GM23338 (cell line): ENCODE measurements around the gene USH1G. TPM values are rescaled to one million over a fixed set of nuclear protein-coding genes. Genes with fewer than 3 reads are reported as not detected.

Experiments
- ATAC-seq: fragments of 200-7000 bp; cut with Tn5 transposase; 3 replicates; pipeline ENCODE4 v1.9.1; 2020
- DNase-seq: peaks from one replicate; pipeline ENCODE4 v3.0.0-alpha.2; 2015; ENCODE audit warnings: low spot score
- H2AFZ ChIP-seq: fragments of 200-600 bp; sonication (generic); 2 replicates; pipeline ENCODE4 v1.8.0; 2016; ENCODE audit warnings: antibody characterized with exemption, mild to moderate bottlenecking, moderate library complexity
- H3F3A ChIP-seq: fragments of 200-600 bp; sonication (generic); replicated peaks from 2 replicates; pipeline ENCODE4 v1.8.0; 2017; ENCODE audit warnings: antibody characterized with exemption, mixed run types, low read depth
- H3K27ac ChIP-seq: fragments of 200-600 bp; sonication (generic); 2 replicates; pipeline ENCODE4 v1.6.1; 2016; ENCODE audit warnings: low read depth
- H3K27me3 ChIP-seq: fragments of 200-600 bp; sonication (generic); 2 replicates; pipeline ENCODE4 v1.8.0; 2016; ENCODE audit warnings: mild to moderate bottlenecking, mixed run types, moderate library complexity; ENCODE audit not compliant: insufficient read depth
- H3K36me3 ChIP-seq: fragments of 200-600 bp; sonication (generic); 2 replicates; pipeline ENCODE4 v1.8.0; 2016; ENCODE audit warnings: mild to moderate bottlenecking; ENCODE audit not compliant: insufficient read depth
- H3K4me1 ChIP-seq: fragments of 200-600 bp; sonication (generic); 2 replicates; pipeline ENCODE4 v1.8.0; 2016; ENCODE audit warnings: mild to moderate bottlenecking, moderate library complexity; ENCODE audit not compliant: insufficient read depth
- H3K4me2 ChIP-seq: fragments of 200-600 bp; sonication (generic); 2 replicates; pipeline ENCODE4 v1.7.1; 2017; ENCODE audit warnings: mixed run types
- H3K4me3 ChIP-seq: fragments of 200-600 bp; sonication (generic); 2 replicates; pipeline ENCODE4 v1.6.1; 2016; ENCODE audit warnings: mixed run types
- H3K79me2 ChIP-seq: fragments of 200-600 bp; sonication (generic); replicated peaks from 2 replicates; pipeline ENCODE4 v1.8.0; 2017; ENCODE audit warnings: mild to moderate bottlenecking; ENCODE audit not compliant: insufficient read depth
- H3K9me2 ChIP-seq: fragments of 200-600 bp; sonication (generic); 2 replicates; pipeline ENCODE4 v1.8.0; 2017; ENCODE audit not compliant: insufficient read depth
- H4K20me1 ChIP-seq: fragments of 200-600 bp; sonication (generic); replicated peaks from 2 replicates; pipeline ENCODE4 v1.8.0; 2017; ENCODE audit warnings: mild to moderate bottlenecking; ENCODE audit not compliant: insufficient read depth
- H3K27ac Mint-ChIP-seq: 2 replicates; pipeline ENCODE4 v1.8.0; 2020; ENCODE audit warnings: inconsistent platforms, mild to moderate bottlenecking, moderate library complexity, mixed read lengths
- H3K27me3 Mint-ChIP-seq: 3 replicates; pipeline ENCODE4 v1.8.0; 2022; ENCODE audit warnings: low read depth, mild to moderate bottlenecking, moderate library complexity, mixed read lengths, inconsistent platforms; ENCODE audit not compliant: insufficient read depth, poor library complexity
- H3K36me3 Mint-ChIP-seq: 3 replicates; pipeline ENCODE4 v1.8.0; 2021; ENCODE audit warnings: low read depth, mild to moderate bottlenecking, inconsistent platforms, moderate library complexity, mixed read lengths
- H3K4me1 Mint-ChIP-seq: 3 replicates; pipeline ENCODE4 v1.8.0; 2020; ENCODE audit warnings: mild to moderate bottlenecking, inconsistent platforms, mixed read lengths
- H3K4me3 Mint-ChIP-seq: 3 replicates; pipeline ENCODE4 v1.8.0; 2021; ENCODE audit warnings: moderate library complexity, mild to moderate bottlenecking, inconsistent platforms, mixed read lengths
- H3K9me3 Mint-ChIP-seq: 3 replicates; pipeline ENCODE4 v1.8.0; 2020; ENCODE audit warnings: moderate library complexity, mild to moderate bottlenecking, inconsistent platforms, mixed read lengths
- EZH2 ChIP-seq: fragments of 200-600 bp; sonication (generic); IDR thresholded peaks from one replicate; pipeline ENCODE4 v1.8.0; 2017; ENCODE audit warnings: antibody characterized with exemption, mild to moderate bottlenecking, low read depth; ENCODE audit not compliant: unreplicated experiment
- JUNB ChIP-seq: IDR thresholded peaks from one replicate; pipeline ENCODE4 v1.6.1; 2016; ENCODE audit warnings: antibody characterized with exemption; ENCODE audit not compliant: unreplicated experiment
- NANOG ChIP-seq: IDR thresholded peaks from 2 replicates; pipeline ENCODE4 v1.6.1; 2016; ENCODE audit warnings: antibody characterized with exemption, borderline replicate concordance
- STAT1 ChIP-seq: IDR thresholded peaks from one replicate; pipeline ENCODE4 v1.6.1; 2016; ENCODE audit warnings: antibody characterized with exemption; ENCODE audit not compliant: unreplicated experiment
- ZNF114 ChIP-seq: fragments of 250-450 bp; sonication (Bioruptor Pico); IDR thresholded peaks from 2 replicates; pipeline ENCODE4 v1.5.0; 2020; ENCODE audit warnings: mild to moderate bottlenecking, moderate library complexity
- polyA plus RNA-seq: library from polyadenylated mRNA; unstranded; fragments of >200 nt; fragmentation: Nextera tagmentation; extraction: Ambion mirVana; gene quantifications from 2 replicates; pipeline ENCODE4 v1.2.1, GENCODE V29; 2016
- total RNA-seq: library from RNA; depleted of rRNA; stranded (reverse); fragments of >200 nt; shearing (Covaris generic); gene quantifications from 2 replicates; pipeline ENCODE4 v1.2.3, GENCODE V29; 2014
- TF ChIP-seq, protein P1 (sequence below): IDR thresholded peaks from 2 replicates; pipeline ENCODE4 v1.6.1; 2016; ENCODE audit warnings: antibody characterized with exemption

USH1G gene
- total and polyA plus RNA-seq, 2 experiments from 2014 or later = 0.34 to 1.7 TPM

DNA sequence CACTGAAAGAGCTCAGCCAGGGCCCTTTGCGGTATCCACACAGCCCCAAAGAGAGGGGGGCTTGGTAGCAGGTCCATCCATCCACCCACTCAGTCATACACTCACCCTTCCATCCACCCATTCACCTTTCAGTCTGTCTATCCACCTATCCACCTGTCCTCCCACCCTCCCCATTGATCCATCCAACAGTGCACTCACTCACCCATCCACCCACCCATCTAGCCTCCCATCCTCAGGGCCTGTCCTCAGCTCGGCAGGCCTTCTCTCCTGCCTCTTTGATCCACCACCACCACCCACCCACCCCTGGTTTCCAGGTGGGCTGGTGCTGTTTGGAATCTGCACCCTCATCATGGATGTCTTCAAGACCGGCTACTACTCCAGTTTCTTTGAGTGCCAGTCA is 2.2 kb upstream of the USH1G start:
- Mint-ChIP-seq H3K27ac (no peak overlapping the region), H3K27me3 (peaks cover 70% of the 10 kb centered on the region), H3K4me1 (peaks cover 7% of the 10 kb centered on the region), H3K4me3 (peak overlapping the region; percentile 70; the same call in 2 of the 3 replicates), H3K9me3 (no peaks in the 10 kb centered on the region), H3K36me3 (no peaks in the 10 kb centered on the region)
- H2AFZ ChIP-seq = no peak overlapping the region
- no peak for TF ChIP-seq JUNB
- TF ChIP-seq, protein P1, sequence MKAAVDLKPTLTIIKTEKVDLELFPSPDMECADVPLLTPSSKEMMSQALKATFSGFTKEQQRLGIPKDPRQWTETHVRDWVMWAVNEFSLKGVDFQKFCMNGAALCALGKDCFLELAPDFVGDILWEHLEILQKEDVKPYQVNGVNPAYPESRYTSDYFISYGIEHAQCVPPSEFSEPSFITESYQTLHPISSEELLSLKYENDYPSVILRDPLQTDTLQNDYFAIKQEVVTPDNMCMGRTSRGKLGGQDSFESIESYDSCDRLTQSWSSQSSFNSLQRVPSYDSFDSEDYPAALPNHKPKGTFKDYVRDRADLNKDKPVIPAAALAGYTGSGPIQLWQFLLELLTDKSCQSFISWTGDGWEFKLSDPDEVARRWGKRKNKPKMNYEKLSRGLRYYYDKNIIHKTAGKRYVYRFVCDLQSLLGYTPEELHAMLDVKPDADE = no peak
- no peaks in the 10 kb centered on the region for H3F3A ChIP-seq
- ATAC-seq (no peak), DNase-seq (no peak)
- H3K36me3 ChIP-seq = no peaks in the 10 kb centered on the region
- peaks cover 16% of the 10 kb centered on the region for H3K4me1 ChIP-seq
- peaks cover 84% of the 10 kb centered on the region for H3K27me3 ChIP-seq
- no peak overlapping the region for H3K4me3 ChIP-seq
- no peaks in the 10 kb centered on the region for H3K79me2 ChIP-seq
- no peak overlapping the region for H3K4me2 ChIP-seq
- H3K27ac ChIP-seq = no peak overlapping the region
- no peaks in the 10 kb centered on the region for H3K9me2 ChIP-seq
- no peaks in the 10 kb centered on the region for H4K20me1 ChIP-seq

DNA sequence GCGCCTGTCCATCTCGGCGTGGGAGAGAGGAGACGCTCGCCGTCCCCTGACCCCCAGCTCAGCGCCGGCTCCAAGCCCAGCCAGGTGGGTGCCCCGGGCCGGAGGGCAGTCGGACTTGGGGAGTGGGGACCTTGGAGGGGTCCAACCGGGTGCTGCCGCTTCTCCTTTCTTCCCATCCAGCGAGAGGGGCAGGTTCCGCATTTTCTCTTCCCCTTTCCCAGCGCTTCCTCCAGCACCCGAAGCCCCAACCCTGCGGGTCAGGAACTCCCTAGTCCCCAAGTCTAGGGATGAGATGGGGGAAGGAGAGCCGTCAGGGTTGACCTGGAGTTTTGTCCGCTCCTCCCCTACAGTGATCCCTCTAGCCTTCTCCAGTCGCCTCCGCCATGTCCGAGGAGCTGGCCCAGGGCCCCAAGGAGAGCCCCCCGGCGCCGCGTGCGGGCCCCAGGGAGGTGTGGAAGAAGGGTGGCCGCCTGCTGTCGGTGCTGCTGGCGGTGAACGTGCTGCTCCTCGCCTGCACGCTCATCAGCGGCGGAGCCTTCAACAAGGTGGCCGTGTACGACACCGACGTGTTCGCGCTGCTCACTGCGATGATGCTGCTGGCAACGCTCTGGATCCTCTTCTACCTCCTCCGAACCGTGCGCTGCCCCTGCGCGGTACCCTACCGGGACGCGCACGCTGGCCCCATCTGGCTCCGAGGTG is 1.3 kb upstream of the USH1G start, which contains the start of gene OTOP2:
TSS of gene OTOP2 (plus strand) at position 24 of the 699 bp plus-strand sequence. CDS start at position 384, 360 bp downstream.
- TF ChIP-seq JUNB (no peak), NANOG (no peak), EZH2 (peak; percentile 93), STAT1 (no peak), ZNF114 (CRISPR knock-in tag) (no peak)
- TF ChIP-seq, protein P1 = no peak
- peak; percentile 61 for DNase-seq
- Histone ChIP-seq H3K4me1 (peaks cover 16% of the 10 kb centered on the region), H3K79me2 (no peaks in the 10 kb centered on the region), H3K4me3 (peak within 1 kb of the TSS; percentile 61), H3K36me3 (no peaks in the 10 kb centered on the region), H3K27ac (no peak within 1 kb of the TSS), H3K4me2 (peak within 1 kb of the TSS; percentile 93), H3F3A (no peaks in the 10 kb centered on the region), H4K20me1 (no peaks in the 10 kb centered on the region), H3K27me3 (peaks cover 78% of the 10 kb centered on the region), H2AFZ (peak within 1 kb of the TSS; percentile 86), H3K9me2 (no peaks in the 10 kb centered on the region)
- Mint-ChIP-seq H3K4me3 (peak within 1 kb of the TSS; percentile 70), H3K27ac (no peak within 1 kb of the TSS), H3K27me3 (peaks cover 69% of the 10 kb centered on the region), H3K4me1 (peaks cover 7% of the 10 kb centered on the region), H3K36me3 (no peaks in the 10 kb centered on the region), H3K9me3 (no peaks in the 10 kb centered on the region)
- ATAC-seq = peak; percentile 13
